Measurements from ENCODE around the gene GPR148.

The GPR148 gene

GRCh38 chr2:130749641-130750040, 20.8 kb downstream of the GPR148 start:
- no peak for DNase-seq

GRCh38 chr2:130754811-130755210, 25.9 kb downstream of the GPR148 start:
- no peak for DNase-seq

GRCh38 chr2:130755256-130756052, 26.6 kb downstream of the GPR148 start, which contains the start of gene AMER3:
Gene AMER3, plus strand, starts transcription at chr2:130755540. Its CDS starts 6,533 bp downstream, at chr2:130762073.
- no peak for DNase-seq

GRCh38 chr2:130756053-130756873, 27.4 kb downstream of the GPR148 start:
- no peak for DNase-seq

- DNase-seq, result no peak
Observed at GRCh38 chr2:130756874-130757668, 28.2 kb downstream of the GPR148 start.

GRCh38 chr2:130759906-130760753, 31.3 kb downstream of the GPR148 start:
- no peak for DNase-seq

GRCh38 chr2:130760754-130761751, 32.2 kb downstream of the GPR148 start:
- DNase-seq, result no peak

- DNase-seq, result no peak
Observed at GRCh38 chr2:130762031-130762909, 33.4 kb downstream of the GPR148 start.

- no peak for DNase-seq
Observed at GRCh38 chr2:130762910-130763385, 34.1 kb downstream of the GPR148 start.

GRCh38 chr2:130763405-130763804, 34.5 kb downstream of the GPR148 start:
- DNase-seq, result no peak

- DNase-seq, result no peak
Observed at GRCh38 chr2:130764035-130764820, 35.4 kb downstream of the GPR148 start.

GRCh38 chr2:130764821-130765115, 35.9 kb downstream of the GPR148 start:
- no peak for DNase-seq

GRCh38 chr2:130765464-130765863, 36.6 kb downstream of the GPR148 start:
- DNase-seq, result no peak

GRCh38 chr2:130766037-130766436, 37.2 kb downstream of the GPR148 start:
- DNase-seq, result no peak

GRCh38 chr2:130766711-130767407, 38.0 kb downstream of the GPR148 start:
- no peak for DNase-seq

GRCh38 chr2:130767408-130767775, 38.5 kb downstream of the GPR148 start:
- no peak for DNase-seq

- DNase-seq, result no peak
Observed at GRCh38 chr2:130768191-130768855, 39.5 kb downstream of the GPR148 start.
